ENCODE results near the gene HINT3.
"Not testable (repeated sequence)": the region's sequence is repeated elsewhere in the genome, so short reads cannot be mapped to it uniquely, and the experiment has no call there.

HINT3 gene

DNA sequence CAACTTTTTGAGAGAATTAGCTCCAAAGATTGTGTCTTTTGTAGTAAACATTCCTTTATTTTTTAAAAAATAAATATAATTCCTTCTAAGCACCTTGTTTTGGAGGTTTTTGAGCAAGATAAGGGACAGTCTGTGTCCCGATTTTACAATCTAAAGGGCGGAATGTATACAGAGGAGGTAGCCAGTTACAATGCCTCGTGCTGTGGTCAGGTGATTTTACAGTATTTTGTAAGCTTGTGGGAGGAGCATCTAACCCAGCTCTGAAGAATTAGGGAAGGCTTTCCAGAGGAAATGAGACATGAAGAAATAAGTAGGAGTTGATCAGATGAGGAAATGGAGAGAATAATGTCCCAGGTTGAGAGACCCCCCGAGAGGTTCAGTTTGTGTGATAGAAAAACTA is 1.3 kb downstream of the HINT3 start:
- peaks cover 0 to 11% of the 10 kb centered on the region in 2 donors for H3K4me1 Mint-ChIP-seq (ENCODE audit: low read depth in 2 of 2)
- no peak overlapping the region for H3K4me3 Mint-ChIP-seq
- no peaks in the 10 kb centered on the region for H3K9me3 Mint-ChIP-seq
- no peaks in the 10 kb centered on the region for H3K27me3 Mint-ChIP-seq
- H3K36me3 Mint-ChIP-seq (ENCODE audit: insufficient read depth) = peaks cover 8% of the 10 kb centered on the region
- DNase-seq (no peak), ATAC-seq (replicated peaks) (no peak)
- H3K27ac Mint-ChIP-seq = no peak overlapping the region

DNA sequence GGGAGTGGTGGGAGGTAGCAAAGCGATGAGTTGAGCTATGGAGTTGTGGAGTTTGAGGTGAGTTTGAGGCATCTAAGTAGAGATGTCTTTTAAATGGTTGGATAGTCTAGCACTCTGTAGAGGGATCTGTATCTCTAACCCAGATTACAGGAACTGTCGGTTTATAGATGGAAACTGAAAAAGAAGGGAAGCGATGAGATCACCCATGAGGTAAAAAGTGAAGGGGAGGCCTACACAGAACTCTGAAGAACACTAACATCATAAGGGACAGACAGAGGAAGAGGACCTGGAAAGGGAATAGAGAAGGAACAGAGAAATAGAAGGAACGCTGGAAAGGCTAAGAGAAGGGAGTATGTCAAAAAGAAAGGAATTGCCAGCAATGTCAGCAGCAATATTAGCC is 2.5 kb downstream of the HINT3 start:
- Mint-ChIP-seq H3K4me1 (ENCODE audit: low read depth in 2 of 2) (peaks cover 2 to 19% of the 10 kb centered on the region in 2 donors), H3K27me3 (no peaks in the 10 kb centered on the region), H3K27ac (no peak overlapping the region), H3K36me3 (ENCODE audit: insufficient read depth) (peaks cover 8% of the 10 kb centered on the region), H3K4me3 (no peak overlapping the region), H3K9me3 (no peaks in the 10 kb centered on the region)
- ATAC-seq (replicated peaks) = no peak
- DNase-seq = no peak

DNA sequence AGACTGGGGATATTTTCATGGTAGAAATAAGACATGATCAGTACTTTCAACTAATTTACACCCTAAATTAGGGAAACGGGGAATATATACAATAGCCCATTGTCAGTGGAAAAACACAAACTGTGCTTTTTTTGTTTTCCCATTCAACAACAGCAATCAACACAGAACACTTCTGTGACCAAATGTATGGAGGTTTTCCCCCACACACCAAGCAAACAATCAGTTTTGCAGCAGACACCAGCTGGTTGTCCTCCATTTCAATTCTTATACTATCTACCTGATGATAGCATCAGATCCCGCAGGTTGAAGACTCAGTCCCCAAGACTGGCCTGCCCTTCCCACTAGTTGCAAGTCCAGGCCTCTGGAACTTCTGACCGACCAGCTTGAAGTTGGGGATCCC is 4.5 kb downstream of the HINT3 start:
- Mint-ChIP-seq H3K27me3 (no peaks in the 10 kb centered on the region), H3K27ac (peak overlapping the region in 1 of 2 donors; percentile 33), H3K36me3 (ENCODE audit: insufficient read depth) (peaks cover 9% of the 10 kb centered on the region), H3K4me3 (no peak overlapping the region), H3K9me3 (no peaks in the 10 kb centered on the region), H3K4me1 (ENCODE audit: low read depth in 2 of 2) (peaks cover 5 to 21% of the 10 kb centered on the region in 2 donors)
- no peak for DNase-seq
- ATAC-seq (replicated peaks) = no peak

DNA sequence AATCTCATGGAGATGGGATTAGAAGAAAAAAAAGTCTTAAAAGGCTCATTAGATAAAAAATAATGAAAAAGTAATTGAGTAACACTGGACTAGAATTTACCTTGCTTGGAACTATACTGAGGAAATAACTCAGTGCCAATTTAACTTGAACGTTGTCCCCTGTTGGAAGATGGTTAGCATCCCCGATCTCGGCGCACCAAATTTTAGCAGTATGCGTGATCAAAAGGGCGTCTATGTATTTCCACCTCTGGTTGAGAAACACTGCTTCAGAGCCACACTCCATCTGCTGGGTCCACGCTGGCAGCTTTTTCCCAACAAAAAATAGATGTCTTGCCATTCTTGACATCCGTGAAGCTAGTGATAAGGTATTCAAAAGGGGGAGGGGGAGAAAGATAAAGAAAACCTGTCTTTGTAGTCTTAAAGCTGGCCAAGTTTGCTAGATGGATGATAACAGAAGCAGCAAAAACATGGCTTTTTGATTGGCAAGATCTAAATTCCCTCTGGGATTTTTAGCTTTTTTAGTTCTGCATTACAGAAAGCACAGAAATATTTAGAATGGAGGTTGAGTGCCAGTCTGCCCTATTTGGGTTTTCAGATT is 6.4 kb downstream of the HINT3 start:
- H3K9me3 Mint-ChIP-seq = no peaks in the 10 kb centered on the region
- H3K4me1 Mint-ChIP-seq (ENCODE audit: low read depth in 2 of 2) = peaks cover 5 to 23% of the 10 kb centered on the region in 2 donors
- DNase-seq = no peak
- peaks cover 13% of the 10 kb centered on the region for H3K36me3 Mint-ChIP-seq (ENCODE audit: insufficient read depth)
- no peak for ATAC-seq (replicated peaks)
- H3K27me3 Mint-ChIP-seq = no peaks in the 10 kb centered on the region
- H3K4me3 Mint-ChIP-seq = no peak overlapping the region
- peak overlapping the region; percentile 29 to 87 for H3K27ac Mint-ChIP-seq

DNA sequence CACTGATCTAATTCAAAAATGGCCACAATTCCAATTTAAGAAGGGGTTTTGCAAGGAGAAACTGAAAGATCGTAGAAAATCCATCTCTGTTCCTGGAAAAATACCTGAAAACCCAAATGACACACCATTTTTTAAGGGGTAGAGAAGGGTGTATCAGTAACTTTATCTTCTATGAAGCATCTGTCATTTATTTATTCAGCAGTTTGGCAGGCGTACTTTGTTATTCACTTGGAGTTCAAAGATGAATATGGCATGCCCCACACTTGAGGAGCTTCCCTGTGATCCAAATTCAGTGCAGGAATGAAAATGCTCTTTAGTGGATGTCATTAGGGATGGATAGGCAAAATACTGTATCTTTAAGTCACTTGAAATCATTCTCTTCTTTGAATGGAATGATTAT is 7.2 kb downstream of the HINT3 start:
- H3K4me1 Mint-ChIP-seq (ENCODE audit: low read depth in 2 of 2) = peaks cover 6 to 26% of the 10 kb centered on the region in 2 donors

DNA sequence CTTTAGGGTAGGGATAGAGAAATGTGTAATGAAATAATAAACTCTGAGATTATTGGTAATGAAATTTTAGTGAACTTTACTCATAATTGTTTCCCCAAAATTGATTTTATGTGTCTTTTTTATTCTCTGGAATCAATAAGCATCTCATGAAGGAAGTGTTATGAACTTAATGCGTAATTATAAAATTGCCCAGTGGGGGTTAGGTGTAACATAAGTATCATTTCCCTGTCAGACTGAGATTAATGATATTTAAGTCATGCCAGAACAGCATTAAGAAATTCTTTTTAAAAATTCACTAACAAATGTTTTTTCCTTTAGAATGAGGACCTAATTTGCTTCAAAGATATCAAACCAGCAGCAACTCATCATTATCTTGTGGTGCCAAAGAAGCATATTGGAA is 10.0 kb downstream of the HINT3 start:
- DNase-seq = no peak
- H3K9me3 Mint-ChIP-seq = no peaks in the 10 kb centered on the region
- H3K36me3 Mint-ChIP-seq (ENCODE audit: insufficient read depth) = peaks cover 22% of the 10 kb centered on the region
- no peaks in the 10 kb centered on the region for H3K27me3 Mint-ChIP-seq
- peak overlapping the region in 1 of 2 donors; percentile 56 for H3K27ac Mint-ChIP-seq
- H3K4me1 Mint-ChIP-seq (ENCODE audit: low read depth in 2 of 2) = peaks cover 15 to 34% of the 10 kb centered on the region in 2 donors
- H3K4me3 Mint-ChIP-seq = no peak overlapping the region
- no peak for ATAC-seq (replicated peaks)

More for the DNA sequence above, 7.2 kb downstream of the HINT3 start:
- H3K4me3 Mint-ChIP-seq = no peak overlapping the region
- H3K36me3 Mint-ChIP-seq (ENCODE audit: insufficient read depth) = peaks cover 21% of the 10 kb centered on the region
- peak overlapping the region; percentile 29 to 87 for H3K27ac Mint-ChIP-seq
- ATAC-seq (replicated peaks) (no peak), DNase-seq (no peak)
- no peaks in the 10 kb centered on the region for H3K9me3 Mint-ChIP-seq
- no peaks in the 10 kb centered on the region for H3K27me3 Mint-ChIP-seq

DNA sequence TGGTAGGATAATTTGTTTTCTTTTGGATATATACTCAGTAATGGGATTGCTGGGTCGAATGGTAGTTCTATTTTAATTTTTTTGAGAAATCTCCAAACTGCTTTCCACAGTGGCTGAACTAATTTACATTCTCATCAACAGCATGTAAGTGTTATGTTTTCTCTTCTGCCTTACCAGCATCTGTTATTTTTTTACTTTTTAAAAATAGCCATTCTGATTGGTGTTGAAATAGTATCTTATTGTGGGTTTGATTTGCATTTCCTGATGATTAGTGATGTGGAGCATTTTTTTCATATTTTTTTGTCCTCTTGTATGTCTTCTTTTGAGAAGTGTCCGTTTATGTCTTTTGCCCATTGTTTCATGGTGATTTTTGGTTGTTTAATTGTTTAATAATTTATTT is 11.9 kb downstream of the HINT3 start:
- no peak for DNase-seq
- no peaks in the 10 kb centered on the region for H3K27me3 Mint-ChIP-seq
- no peak overlapping the region for H3K27ac Mint-ChIP-seq
- peaks cover 26% of the 10 kb centered on the region for H3K36me3 Mint-ChIP-seq (ENCODE audit: insufficient read depth)
- H3K4me3 Mint-ChIP-seq = no peak overlapping the region
- H3K9me3 Mint-ChIP-seq = no peaks in the 10 kb centered on the region
- peaks cover 13 to 28% of the 10 kb centered on the region in 2 donors for H3K4me1 Mint-ChIP-seq (ENCODE audit: low read depth in 2 of 2)
- no peak for ATAC-seq (replicated peaks)

DNA sequence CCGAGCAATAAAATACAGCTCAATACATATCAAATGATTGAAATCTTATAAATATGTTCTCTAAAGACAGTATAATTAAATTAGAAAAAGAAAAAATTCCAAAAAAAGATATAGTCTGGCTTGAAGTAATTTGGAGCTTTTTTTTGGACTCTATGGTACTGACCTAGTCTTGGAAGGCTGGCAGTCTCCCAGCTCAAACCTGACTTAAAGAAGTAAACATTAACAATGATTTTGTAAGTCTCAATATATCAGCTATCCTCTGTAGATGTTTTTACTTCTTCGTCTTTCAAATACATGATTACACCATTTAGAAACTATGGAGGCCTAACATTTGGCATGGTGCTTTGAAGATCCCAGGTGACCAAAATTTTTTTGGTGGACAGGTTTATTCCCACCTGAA is 14.2 kb downstream of the HINT3 start:
- no peak for DNase-seq
- peaks cover 12 to 21% of the 10 kb centered on the region in 2 donors for H3K4me1 Mint-ChIP-seq (ENCODE audit: low read depth in 2 of 2)
- peak overlapping the region in 1 of 2 donors; percentile 71 for H3K27ac Mint-ChIP-seq
- no peaks in the 10 kb centered on the region for H3K27me3 Mint-ChIP-seq
- ATAC-seq (replicated peaks) = no peak
- H3K9me3 Mint-ChIP-seq = no peaks in the 10 kb centered on the region
- no peak overlapping the region for H3K4me3 Mint-ChIP-seq
- peaks cover 36% of the 10 kb centered on the region for H3K36me3 Mint-ChIP-seq (ENCODE audit: insufficient read depth)

DNA sequence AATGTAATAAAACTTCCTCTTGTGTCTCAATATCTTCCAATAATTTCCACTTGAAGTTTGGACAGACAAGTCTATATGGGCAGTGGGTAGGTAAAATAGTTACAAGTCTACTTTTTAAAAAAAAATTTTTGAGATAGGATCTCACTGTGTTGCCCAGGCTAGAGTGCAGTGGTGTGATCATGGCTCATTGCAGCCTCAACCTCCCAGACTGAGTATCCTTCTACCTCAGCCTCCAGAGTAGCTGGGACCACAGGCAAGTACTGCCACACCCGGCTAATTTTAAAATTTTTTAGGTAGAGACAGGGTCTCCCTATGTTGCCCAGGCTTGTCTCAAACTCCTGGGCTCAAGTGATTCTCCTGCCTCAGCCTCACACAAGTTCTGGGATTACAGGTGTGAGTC is 15.9 kb downstream of the HINT3 start:
- Mint-ChIP-seq H3K36me3 (ENCODE audit: insufficient read depth) (peaks cover 36% of the 10 kb centered on the region), H3K4me1 (ENCODE audit: low read depth in 2 of 2) (peaks cover 12 to 18% of the 10 kb centered on the region in 2 donors), H3K27ac (peak overlapping the region in 1 of 2 donors; percentile 31)
- not testable (repeated sequence) for H3K27me3 Mint-ChIP-seq; H3K4me3 Mint-ChIP-seq; H3K9me3 Mint-ChIP-seq; ATAC-seq (replicated peaks); DNase-seq

DNA sequence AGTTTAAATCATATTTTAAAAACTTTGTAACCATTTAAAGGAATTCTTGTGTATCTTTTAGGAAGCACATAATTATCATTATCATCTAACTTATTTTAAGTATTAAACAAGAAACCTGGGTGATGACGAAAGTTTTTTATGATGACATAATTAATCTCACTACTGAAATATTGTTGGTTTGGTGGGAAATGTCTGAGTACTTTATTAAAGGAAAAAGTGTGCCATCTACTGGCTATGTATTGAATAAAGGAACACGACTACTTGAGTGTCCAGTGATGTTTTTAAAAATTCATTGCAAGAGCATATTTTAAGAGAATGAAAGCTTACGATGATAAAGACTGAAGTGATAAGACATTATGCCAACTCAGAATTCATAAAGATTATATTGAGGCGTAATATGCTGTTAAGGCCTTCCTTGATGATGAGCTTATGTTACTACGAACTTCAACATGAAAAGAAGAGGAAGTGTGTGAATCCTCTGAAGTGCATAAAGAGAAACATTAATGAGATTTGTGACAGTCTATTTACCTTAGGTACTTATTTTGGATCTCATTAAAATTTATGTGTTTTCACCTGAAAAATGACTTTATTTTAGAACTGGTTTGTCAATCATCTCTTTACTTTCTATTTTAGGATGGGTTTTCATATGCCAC is 17.8 kb downstream of the HINT3 start:
- DNase-seq (no peak), ATAC-seq (replicated peaks) (peak; percentile 62)
- H3K27me3 Mint-ChIP-seq = no peaks in the 10 kb centered on the region
- no peaks in the 10 kb centered on the region for H3K9me3 Mint-ChIP-seq
- H3K4me1 Mint-ChIP-seq (ENCODE audit: low read depth in 2 of 2) = peaks cover 7 to 10% of the 10 kb centered on the region in 2 donors
- H3K27ac Mint-ChIP-seq = no peak overlapping the region
- H3K4me3 Mint-ChIP-seq = no peak overlapping the region
- H3K36me3 Mint-ChIP-seq (ENCODE audit: insufficient read depth) = peaks cover 26% of the 10 kb centered on the region

DNA sequence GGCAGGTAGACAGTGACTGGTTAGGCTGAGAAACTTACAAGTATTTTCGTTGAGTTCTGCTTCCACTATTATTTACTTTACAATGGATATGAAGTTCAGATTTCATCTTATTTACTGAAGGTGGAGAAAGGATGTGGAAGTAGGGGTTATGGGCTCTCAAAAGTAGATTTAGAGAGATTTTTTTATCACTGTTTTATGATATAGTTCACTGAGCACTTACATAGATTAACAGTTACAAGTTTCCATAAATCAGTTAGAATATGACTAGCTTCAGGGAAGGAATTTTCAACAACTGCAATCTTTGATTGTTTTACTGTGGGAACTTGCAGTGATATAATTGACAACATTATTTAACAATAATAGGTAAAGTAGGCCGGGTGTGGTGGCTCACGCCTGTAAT is 22.5 kb downstream of the HINT3 start:
- Mint-ChIP-seq H3K27ac (no peak overlapping the region), H3K9me3 (no peaks in the 10 kb centered on the region), H3K4me1 (ENCODE audit: low read depth in 2 of 2) (peaks cover 2 to 3% of the 10 kb centered on the region in 2 donors), H3K27me3 (no peaks in the 10 kb centered on the region), H3K36me3 (ENCODE audit: insufficient read depth) (peaks cover 18% of the 10 kb centered on the region), H3K4me3 (no peak overlapping the region)
- ATAC-seq (replicated peaks) (no peak), DNase-seq (no peak)

DNA sequence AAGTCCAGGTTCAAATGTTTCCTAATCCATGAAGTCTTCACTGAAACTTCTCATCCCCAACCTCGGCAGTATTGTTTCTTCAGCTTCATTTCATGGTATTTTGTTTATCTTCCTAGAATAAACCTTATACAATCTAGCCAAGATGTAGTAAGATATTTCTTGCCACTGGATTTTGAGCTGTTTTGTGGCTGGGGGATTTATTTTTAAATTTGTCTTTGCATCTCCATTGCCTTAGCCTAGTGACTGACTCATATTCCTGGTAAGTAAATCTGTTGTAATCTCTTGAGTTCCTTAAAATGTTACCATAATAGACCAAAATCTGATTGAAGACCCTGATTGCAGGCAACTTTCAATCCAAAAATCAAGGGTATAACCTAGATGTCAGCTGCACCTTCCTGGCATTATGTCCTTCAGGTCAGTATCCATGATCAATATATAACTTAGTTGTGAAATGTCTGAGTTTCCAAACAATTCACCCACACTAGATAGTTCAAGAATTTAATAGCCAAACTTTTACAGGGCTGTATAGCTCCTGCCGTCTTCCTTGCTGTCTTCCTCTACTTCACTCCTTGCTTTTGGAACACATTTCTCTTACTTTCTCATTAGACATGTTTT is 25.1 kb downstream of the HINT3 start:
- H3K4me1 Mint-ChIP-seq (ENCODE audit: low read depth in 2 of 2) = no peaks in the 10 kb centered on the region

DNA sequence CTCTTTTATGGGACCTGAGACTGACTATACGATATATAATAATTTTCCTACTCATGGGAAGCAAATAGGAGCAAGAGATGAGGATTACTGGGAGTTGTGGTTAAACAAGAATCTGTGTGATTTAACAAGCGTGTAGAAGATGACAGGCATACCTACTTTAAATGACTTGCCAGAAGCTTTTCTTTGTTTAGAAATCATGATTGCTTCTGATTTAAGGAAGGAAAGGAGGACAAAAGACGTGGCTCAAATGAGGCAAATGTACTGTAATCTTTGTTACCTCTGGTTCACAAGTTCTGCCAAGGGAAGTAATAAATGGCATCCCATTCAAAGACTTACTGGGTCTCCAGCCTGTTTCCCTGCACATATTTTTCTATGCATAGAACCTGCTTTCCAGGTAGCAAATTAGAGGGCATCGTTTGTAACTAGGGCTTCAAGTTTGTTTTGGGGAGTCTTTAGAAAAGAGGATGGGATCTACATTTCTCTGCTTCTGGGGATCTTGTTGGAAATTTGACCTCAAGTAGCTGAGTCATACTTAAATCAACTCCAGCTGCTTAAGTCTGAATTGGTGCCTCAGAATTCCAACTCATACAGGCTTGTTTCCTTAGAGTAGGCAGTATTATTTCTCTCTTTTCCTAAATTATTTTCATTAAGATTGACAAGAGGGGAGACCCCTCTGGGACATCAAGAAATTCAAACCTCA is 26.8 kb downstream of the HINT3 start:
- no peak for DNase-seq
- H3K4me1 Mint-ChIP-seq (ENCODE audit: low read depth in 2 of 2) = no peaks in the 10 kb centered on the region
- no peak overlapping the region for H3K27ac Mint-ChIP-seq
- no peak for ATAC-seq (replicated peaks)
- peaks cover 3% of the 10 kb centered on the region for H3K36me3 Mint-ChIP-seq (ENCODE audit: insufficient read depth)
- H3K27me3 Mint-ChIP-seq = no peaks in the 10 kb centered on the region
- no peak overlapping the region for H3K4me3 Mint-ChIP-seq
- no peaks in the 10 kb centered on the region for H3K9me3 Mint-ChIP-seq

More for the DNA sequence above, 25.1 kb downstream of the HINT3 start:
- Mint-ChIP-seq H3K27me3 (no peaks in the 10 kb centered on the region), H3K27ac (no peak overlapping the region), H3K9me3 (no peaks in the 10 kb centered on the region), H3K4me3 (no peak overlapping the region), H3K36me3 (ENCODE audit: insufficient read depth) (peaks cover 9% of the 10 kb centered on the region)
- DNase-seq (no peak), ATAC-seq (replicated peaks) (no peak)

Data from effector memory CD8-positive, alpha-beta T cell (primary cell).